GM19035 (cell line): ENCODE results near the gene SLC22A15.
"Not testable (repeated sequence)": the region's sequence is repeated elsewhere in the genome, so short reads cannot be mapped to it uniquely, and the experiment has no call there.

Source experiments
- ATAC-seq: cut with Tn5 transposase; IDR thresholded peaks from one replicate; pipeline ENCODE4 v1.9.1; 2021; ENCODE audit not compliant: unreplicated experiment

SLC22A15 gene

DNA sequence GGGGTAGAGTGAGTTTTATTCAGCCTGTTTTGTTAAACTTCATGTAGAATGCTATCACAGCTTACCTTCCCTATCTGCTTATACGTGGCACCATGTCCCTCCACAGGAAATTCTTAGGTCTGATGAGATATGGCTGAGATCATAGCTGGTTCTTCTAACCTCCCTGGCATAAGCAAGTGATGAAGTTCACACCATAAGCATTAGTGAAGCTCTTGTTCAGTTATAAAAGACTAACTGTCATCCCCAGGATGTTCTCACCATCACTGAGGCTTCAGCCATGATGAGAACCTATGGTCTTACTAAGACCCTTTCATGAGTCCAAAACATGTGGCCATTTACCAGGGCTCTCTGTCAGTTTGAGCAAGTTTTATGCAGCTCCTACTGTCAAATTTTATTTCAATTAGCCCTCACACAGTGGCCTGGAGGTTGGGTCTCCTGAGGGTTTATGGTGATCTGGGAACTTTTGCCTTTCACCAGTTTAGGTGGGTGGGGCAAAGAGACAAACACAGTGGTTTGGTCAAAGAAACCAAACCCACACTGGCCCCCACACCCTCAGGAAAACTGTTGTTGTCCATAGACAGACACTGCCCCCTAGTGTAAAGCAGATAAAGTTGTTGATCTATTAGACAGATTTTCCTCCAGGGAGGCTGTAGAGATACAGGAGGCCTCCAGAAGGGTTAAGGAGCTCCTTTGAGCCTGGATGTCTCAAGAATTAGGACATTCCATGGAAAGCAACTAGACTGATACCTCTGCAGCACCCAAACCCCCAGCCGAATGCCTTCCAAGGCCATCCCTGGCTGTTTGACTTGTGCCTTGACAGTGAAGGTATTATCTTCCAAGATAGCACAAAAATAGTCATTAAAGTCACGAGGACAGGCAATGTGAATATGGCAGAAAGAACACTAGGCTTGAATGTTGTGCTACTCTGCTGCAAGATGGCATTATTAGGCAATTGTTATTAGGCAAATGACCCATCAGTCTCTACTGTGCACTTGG is 5.0 kb downstream of the SLC22A15 start:
- no peak for ATAC-seq

DNA sequence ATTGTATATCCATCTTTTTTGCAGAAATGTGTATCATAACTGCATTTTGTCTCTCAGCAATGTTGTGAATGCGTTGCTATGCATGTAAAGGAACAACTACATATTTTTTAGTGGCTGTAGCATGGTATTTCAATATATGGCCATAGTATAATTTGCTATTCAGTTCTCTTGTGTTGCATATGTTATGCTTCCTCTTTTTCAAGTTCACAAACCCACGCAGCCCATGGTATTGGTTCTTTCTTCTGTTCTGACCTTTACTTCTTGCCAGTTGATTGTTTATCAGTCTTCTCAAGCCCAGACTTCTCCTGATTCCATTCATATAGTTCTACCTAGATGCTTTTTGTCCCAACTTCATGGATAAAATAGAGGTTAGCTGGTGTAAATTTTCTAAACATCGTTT is 6.1 kb downstream of the SLC22A15 start:
- ATAC-seq: no peak

DNA sequence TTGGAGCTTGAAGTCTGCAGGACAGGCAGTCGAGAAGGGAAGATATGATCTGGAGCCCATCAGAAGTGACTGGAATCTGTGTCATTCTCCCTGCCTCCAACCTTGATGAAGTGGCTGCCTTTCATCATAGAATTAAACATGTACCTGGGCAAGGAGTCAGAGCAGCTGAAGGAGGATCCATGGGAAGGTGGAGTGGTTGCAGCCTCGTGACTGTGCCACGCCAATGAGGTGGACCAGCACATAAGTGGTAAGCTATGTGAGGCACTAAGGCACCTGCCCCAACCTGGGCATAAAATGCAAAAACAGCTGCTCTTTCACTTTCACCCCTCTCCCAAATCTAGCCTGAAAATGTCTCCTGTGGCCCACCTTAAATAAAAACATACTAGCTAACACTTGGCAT is 7.3 kb downstream of the SLC22A15 start:
- no peak for ATAC-seq

GRCh38 chr1:115987623-115988022 is 11.3 kb downstream of the SLC22A15 start:
- ATAC-seq: no peak

- ATAC-seq: no peak
These were observed 12.6 kb downstream of the SLC22A15 start for GRCh38 chr1:115988953-115989352.

- ATAC-seq: no peak
These were observed 13.4 kb downstream of the SLC22A15 start for GRCh38 chr1:115989699-115990098.

DNA sequence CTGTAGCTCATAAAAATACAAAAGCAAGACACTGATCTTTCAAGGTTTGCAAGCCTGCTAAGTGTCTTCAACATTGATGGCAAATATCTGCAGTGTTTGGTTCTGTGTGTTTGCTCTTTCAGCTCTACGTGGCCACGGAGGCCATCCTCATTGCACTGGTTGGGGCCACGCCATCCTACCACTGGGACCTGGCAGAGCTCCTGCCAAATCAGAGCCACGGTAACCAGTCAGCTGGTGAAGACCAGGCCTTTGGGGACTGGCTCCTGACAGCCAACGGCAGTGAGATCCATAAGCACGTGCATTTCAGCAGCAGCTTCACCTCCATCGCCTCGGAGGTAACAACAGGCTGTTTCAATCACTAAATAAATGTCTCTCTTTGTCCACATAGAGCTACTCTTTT is 15.6 kb downstream of the SLC22A15 start:
- ATAC-seq: no peak

DNA sequence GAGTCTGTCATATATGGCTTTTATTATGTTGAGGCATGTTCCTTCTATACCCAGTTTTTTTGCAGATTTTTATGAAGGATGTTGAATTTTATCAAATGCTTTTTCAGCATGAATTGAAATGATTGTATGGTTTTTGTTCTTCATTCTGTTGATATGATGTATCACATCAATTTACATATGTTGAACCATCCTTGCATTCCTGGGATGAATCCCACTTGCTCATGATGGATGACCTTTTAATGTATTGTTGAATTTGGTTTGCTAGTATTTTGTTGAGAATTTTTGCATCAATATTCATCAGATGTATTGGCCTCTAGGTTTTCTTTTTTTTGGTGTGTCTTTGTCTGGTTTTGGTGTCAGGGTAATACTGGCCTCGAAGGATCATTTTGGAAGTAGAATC is 21.6 kb downstream of the SLC22A15 start:
- ATAC-seq: not testable (repeated sequence)

GRCh38 chr1:116001739-116002487 is 25.6 kb downstream of the SLC22A15 start:
- ATAC-seq: no peak

- no peak for ATAC-seq
These were observed 26.6 kb downstream of the SLC22A15 start for GRCh38 chr1:116002781-116003420.

DNA sequence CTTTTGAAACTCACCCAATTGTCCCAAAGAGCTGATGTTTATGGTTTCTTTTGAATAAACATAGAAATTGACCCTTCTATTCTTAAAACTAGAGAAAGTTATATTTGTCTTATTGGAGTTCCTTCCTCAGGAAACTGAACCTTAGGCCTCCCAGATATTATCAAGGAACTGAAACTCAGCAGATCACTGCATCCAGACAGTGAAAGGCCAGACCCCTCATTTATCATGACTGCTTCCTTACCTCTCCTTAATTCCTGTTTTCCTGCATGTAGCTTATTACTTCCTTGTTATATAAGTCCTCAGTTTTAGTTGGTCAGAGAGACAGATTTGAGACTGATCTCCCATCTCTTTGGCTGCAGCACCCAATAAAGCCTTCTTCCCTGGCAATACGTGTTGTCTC is 27.5 kb downstream of the SLC22A15 start:
- ATAC-seq: no peak

- ATAC-seq: peak; percentile 87
These were observed 30.2 kb downstream of the SLC22A15 start for GRCh38 chr1:116006486-116006964.

GRCh38 chr1:116008656-116009390 is 32.5 kb downstream of the SLC22A15 start:
- no peak for ATAC-seq

DNA sequence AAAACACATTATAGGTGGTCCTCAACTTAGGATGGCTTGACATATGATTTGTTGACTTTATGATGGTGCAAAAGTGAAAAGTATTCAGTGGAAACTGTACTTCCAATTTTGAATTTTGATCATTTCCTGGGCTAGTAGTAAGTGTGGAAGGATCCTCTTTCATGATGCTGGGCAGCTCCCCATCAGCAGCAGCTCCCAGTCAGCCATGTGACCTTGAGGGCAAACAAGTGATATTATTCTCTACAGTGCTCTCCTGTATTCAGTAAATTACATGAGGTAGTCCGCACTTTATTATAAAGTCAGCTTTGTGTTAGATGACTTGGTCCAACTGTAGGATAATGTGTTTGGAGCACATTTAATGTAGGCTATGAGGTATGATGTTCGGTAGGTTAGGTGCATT is 36.4 kb downstream of the SLC22A15 start:
- ATAC-seq: no peak

DNA sequence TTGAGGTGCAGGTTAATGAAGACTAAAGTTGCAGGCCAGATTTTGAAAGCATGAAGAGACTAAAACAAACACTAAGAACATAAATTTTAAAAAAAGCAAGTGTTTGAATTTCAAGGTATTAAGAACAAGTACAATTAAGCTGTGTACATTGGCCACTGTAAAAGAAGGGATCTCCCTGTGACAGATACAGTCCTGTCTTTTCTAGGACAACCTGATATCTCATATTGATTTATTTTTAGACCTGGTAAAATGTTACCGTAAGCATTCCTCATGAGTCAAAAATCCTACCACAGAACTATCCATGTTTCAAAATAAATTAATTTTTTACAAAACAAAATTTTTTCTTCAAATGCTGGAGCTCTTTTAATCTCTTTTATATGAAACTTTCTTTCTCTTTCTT is 39.4 kb downstream of the SLC22A15 start:
- ATAC-seq: no peak

GRCh38 chr1:116018007-116018406 is 41.7 kb downstream of the SLC22A15 start:
- ATAC-seq: no peak

GRCh38 chr1:116019653-116020253 is 43.4 kb downstream of the SLC22A15 start:
- ATAC-seq: no peak

DNA sequence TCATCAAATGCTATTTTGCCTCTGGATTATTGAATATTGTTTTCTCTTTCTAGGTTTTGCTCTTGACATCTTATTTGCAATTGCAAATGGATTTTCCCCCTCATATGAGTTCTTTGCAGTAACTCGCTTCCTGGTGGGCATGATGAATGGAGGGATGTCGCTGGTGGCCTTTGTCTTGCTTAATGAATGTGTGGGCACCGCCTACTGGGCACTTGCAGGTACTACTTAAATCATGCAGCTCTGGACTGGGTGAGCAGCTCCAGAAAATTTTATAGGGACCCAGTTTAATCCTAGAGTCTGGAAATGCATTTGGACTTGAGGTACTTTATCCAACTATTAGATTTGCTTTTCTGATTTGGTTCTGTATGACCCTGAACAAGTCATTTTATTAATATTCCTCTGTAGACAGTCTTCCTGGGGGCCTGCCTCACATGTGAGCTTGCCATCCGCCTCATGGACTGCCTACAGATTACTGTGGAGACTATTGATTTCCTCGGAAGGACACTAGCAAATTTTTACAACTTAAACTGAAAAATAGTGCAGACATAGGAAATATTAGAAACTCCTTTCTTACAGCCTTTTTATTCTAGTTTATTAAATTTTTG is 44.5 kb downstream of the SLC22A15 start:
- peak; percentile 95 for ATAC-seq

- no peak for ATAC-seq
These were observed 48.3 kb downstream of the SLC22A15 start for GRCh38 chr1:116024626-116025025.

GRCh38 chr1:116026631-116027030 is 50.3 kb downstream of the SLC22A15 start:
- ATAC-seq: no peak
